HEK293T (cell line): ENCODE measurements around the gene MEDAG.

Experiments
- CTCF ChIA-PET: fragments of 350-600 bp; formaldehyde crosslinking; extraction: SDS; loops from one replicate; lab custom pipeline; 2021; ENCODE audit warnings: antibody characterized with exemption, inconsistent platforms; lab: Yijun Ruan, JAX
- POLR2A ChIA-PET: fragments of 350-600 bp; formaldehyde crosslinking; extraction: SDS; loops from one replicate; lab custom pipeline; 2020; ENCODE audit warnings: antibody characterized with exemption, inconsistent platforms; lab: Yijun Ruan, JAX
- DNase-seq: peaks from one replicate; pipeline ENCODE4 v3.0.0; 2012; ENCODE audit warnings: mixed read lengths; ENCODE audit errors: extremely low spot score
- ARNT ChIP-seq: fragments of 450-650 bp; IDR thresholded peaks from 2 replicates; pipeline ENCODE4 v1.6.1; 2017; ENCODE audit warnings: mild to moderate bottlenecking
- BHLHE40 ChIP-seq: fragments of 450-650 bp; IDR thresholded peaks from 2 replicates; pipeline ENCODE4 v1.6.1; 2016; ENCODE audit warnings: mild to moderate bottlenecking, moderate library complexity, borderline replicate concordance
- CTBP1 ChIP-seq: fragments of 450-650 bp; IDR thresholded peaks from 2 replicates; pipeline ENCODE4 v1.6.1; 2016; ENCODE audit warnings: borderline replicate concordance
- ELF4 ChIP-seq: fragments of 450-650 bp; IDR thresholded peaks from 2 replicates; pipeline ENCODE4 v1.6.1; 2017; ENCODE audit warnings: antibody characterized with exemption
- FOXA1 ChIP-seq: fragments of 450-650 bp; IDR thresholded peaks from 2 replicates; pipeline ENCODE4 v1.6.1; 2016; ENCODE audit warnings: mild to moderate bottlenecking
- FOXK2 ChIP-seq: fragments of 450-650 bp; IDR thresholded peaks from 2 replicates; pipeline ENCODE4 v1.6.1; 2016; ENCODE audit warnings: mild to moderate bottlenecking
- FOXM1 ChIP-seq: fragments of 450-650 bp; IDR thresholded peaks from 2 replicates; pipeline ENCODE4 v1.6.1; 2017; ENCODE audit warnings: mild to moderate bottlenecking, borderline replicate concordance
- HDGF ChIP-seq: fragments of 450-650 bp; IDR thresholded peaks from 2 replicates; pipeline ENCODE4 v1.6.1; 2017; ENCODE audit warnings: antibody characterized with exemption, borderline replicate concordance
- L3MBTL2 ChIP-seq: fragments of 450-650 bp; conservative IDR thresholded peaks from 2 replicates; pipeline ENCODE4 v1.6.1; 2016; ENCODE audit warnings: mild to moderate bottlenecking
- LEF1 ChIP-seq: fragments of 450-650 bp; IDR thresholded peaks from 2 replicates; pipeline ENCODE4 v1.6.1; 2017; ENCODE audit warnings: mild to moderate bottlenecking, borderline replicate concordance
- NFRKB ChIP-seq: fragments of 450-650 bp; IDR thresholded peaks from 2 replicates; pipeline ENCODE4 v1.6.1; 2016; ENCODE audit warnings: mild to moderate bottlenecking, moderate library complexity
- SP1 ChIP-seq: fragments of 450-650 bp; IDR thresholded peaks from 2 replicates; pipeline ENCODE4 v1.6.1; 2017
- SUZ12 ChIP-seq: fragments of 450-650 bp; IDR thresholded peaks from 2 replicates; pipeline ENCODE4 v1.6.1; 2016; ENCODE audit warnings: mild to moderate bottlenecking
- TARDBP ChIP-seq: fragments of 450-650 bp; IDR thresholded peaks from 2 replicates; pipeline ENCODE4 v1.6.1; 2016
- ZNF384 ChIP-seq: fragments of 450-650 bp; IDR thresholded peaks from 2 replicates; pipeline ENCODE4 v1.6.1; 2016
- TF ChIP-seq, protein P1 (sequence below): fragments of 450-650 bp; IDR thresholded peaks from 2 replicates; pipeline ENCODE4 v1.6.1; 2016

Gene MEDAG

DNA sequence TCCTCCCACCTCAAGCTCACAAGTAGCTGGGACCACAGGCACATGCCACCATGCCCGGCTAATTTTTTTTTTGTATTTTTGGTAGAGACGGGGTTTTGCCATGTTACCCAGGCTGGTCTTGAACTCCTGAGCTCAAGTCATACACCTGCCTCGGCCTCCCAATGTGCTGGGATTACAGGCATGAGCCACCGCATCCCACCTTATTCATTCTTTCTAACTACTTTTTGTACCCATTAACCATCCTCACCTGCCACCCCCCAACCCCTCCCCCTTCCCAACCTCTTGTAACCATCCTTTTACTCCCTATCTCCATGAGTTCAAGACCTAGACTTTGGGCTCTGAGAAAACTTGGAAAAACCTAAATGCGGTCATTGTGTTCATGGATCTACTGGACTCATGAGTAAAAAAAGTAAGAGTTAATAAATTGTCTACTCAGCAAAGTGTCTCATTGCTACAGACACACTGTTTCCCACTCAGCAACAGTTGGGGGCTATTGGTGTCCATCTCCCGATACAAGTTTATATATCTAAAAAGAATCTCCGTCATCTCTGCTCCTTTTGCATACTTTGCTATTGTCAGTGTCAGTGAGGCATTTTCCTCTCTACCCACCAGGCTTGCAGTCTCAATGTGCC lies 44.1 kb upstream of the MEDAG start:
- TF ChIP-seq ZNF384 (no peak), BHLHE40 (no peak), FOXA1 (no peak), SUZ12 (no peak), HDGF (no peak), ARNT (no peak), NFRKB (no peak), FOXM1 (no peak), TARDBP (no peak)
- TF ChIP-seq, protein P1, sequence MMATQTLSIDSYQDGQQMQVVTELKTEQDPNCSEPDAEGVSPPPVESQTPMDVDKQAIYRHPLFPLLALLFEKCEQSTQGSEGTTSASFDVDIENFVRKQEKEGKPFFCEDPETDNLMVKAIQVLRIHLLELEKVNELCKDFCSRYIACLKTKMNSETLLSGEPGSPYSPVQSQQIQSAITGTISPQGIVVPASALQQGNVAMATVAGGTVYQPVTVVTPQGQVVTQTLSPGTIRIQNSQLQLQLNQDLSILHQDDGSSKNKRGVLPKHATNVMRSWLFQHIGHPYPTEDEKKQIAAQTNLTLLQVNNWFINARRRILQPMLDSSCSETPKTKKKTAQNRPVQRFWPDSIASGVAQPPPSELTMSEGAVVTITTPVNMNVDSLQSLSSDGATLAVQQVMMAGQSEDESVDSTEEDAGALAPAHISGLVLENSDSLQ = no peak
- DNase-seq = no peak
- ChIA-PET CTCF (no interaction called here), POLR2A (no interaction called here)

- DNase-seq = no peak
- ChIA-PET CTCF (interaction anchor here (0.6 kb wide), 1 partner anchor 383 kb away, joined by 3 read pairs; no protein-coding TSS in a partner anchor), POLR2A (no interaction called here)
- TF ChIP-seq HDGF (no peak), SP1 (no peak)
Observed at GRCh38 chr13:30862707-30863106, 43.4 kb upstream of the MEDAG start.

- DNase-seq = no peak
- TF ChIP-seq ELF4 (no peak), SUZ12 (no peak), FOXA1 (no peak), FOXK2 (no peak), FOXM1 (no peak), ZNF384 (no peak), LEF1 (no peak)
- POLR2A ChIA-PET = no interaction called here
- CTCF ChIA-PET = interaction anchor here (0.6 kb wide), 1 partner anchor 384 kb away, joined by 3 read pairs; no protein-coding TSS in a partner anchor
Observed at GRCh38 chr13:30863231-30863630, 42.8 kb upstream of the MEDAG start.

DNA sequence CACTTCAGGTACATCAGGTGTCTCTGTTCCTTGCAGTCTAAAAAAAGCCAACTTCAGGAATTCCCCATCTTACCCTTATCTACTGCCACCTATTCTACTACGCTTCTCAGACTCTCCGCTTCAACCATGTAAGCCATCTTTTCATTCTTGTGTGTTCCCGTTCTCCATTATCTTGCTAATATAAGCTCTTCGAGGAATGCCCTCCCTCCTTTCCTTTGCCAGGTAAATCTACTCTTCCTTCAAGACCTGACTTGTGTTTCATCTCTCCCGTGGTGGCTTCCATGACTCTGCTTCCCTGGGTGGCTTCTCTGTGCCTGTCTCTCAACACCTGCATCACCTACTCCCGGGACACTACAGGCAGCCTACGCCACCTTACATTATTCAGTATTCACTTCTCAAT lies 42.3 kb upstream of the MEDAG start:
- ChIA-PET CTCF (no interaction called here), POLR2A (no interaction called here)
- TF ChIP-seq TARDBP (no peak), L3MBTL2 (no peak), LEF1 (no peak), NFRKB (no peak), FOXK2 (no peak), BHLHE40 (no peak), SP1 (no peak), CTBP1 (no peak), ZNF384 (no peak), SUZ12 (no peak), ELF4 (no peak), FOXA1 (no peak), ARNT (no peak), FOXM1 (no peak), HDGF (no peak)
- TF ChIP-seq, protein P1 = no peak
- DNase-seq = no peak

GRCh38 chr13:30864433-30865122 lies 41.5 kb upstream of the MEDAG start:
- CTCF ChIA-PET = interaction anchor here (0.6 to 1.4 kb wide), 4 partner anchors 9 to 72 kb away, joined by 3 to 8 read pairs (median 6); no protein-coding TSS in a partner anchor
- no peak for DNase-seq
- TF ChIP-seq CTBP1 (no peak), ARNT (no peak), ZNF384 (no peak), HDGF (no peak), SUZ12 (no peak), SP1 (no peak), NFRKB (no peak), L3MBTL2 (no peak), FOXM1 (no peak), FOXK2 (no peak), LEF1 (no peak), BHLHE40 (no peak), TARDBP (no peak), ELF4 (no peak), FOXA1 (no peak)
- TF ChIP-seq, protein P1 = no peak
- POLR2A ChIA-PET = no interaction called here
